A549 (cell line): Measurements from ENCODE around the gene C19orf73. TPM values are rescaled to one million over a fixed set of nuclear protein-coding genes. Genes with fewer than 3 reads are reported as not detected.

ENCODE experiments used
- ATAC-seq, 2 experiments: fragments of 200-7000 bp in 1 of 2; fragments of >200 bp in 1 of 2; cut with Nextera tagmentation in 1 of 2; cut with Tn5 transposase in 1 of 2; 3 replicates each; pipeline versions ENCODE4 v1.8.0 to v1.9.1; 2018 to 2020; ENCODE audit warnings: mild to moderate bottlenecking in 1 of 2, moderate library complexity in 1 of 2
- CTCF ChIA-PET: fragments of 300-600 bp; sonication (Branson Sonifier 250); formaldehyde crosslinking; extraction: SDS; loops from one replicate; lab custom pipeline; 2021; ENCODE audit warnings: antibody characterized with exemption, inconsistent platforms; lab: Yijun Ruan, JAX
- POLR2A ChIA-PET: fragments of 350-600 bp; formaldehyde crosslinking; extraction: SDS; loops from one replicate; lab custom pipeline; 2021; ENCODE audit warnings: antibody characterized with exemption, inconsistent platforms; lab: Yijun Ruan, JAX
- DNase-seq, 2 experiments: peaks; one replicate each; pipeline versions ENCODE4 v3.0.0 to v3.0.0-alpha.2; 2011 to 2016; ENCODE audit warnings: low read depth in 1 of 2, low spot score in 1 of 2
- FAIRE-seq: peaks from 2 replicates; lab custom pipeline; 2011; peaks lifted over from hg19 to GRCh38; lab: Jason Lieb, UNC
- H3K27ac ChIP-seq, 2 experiments: fragments of >200 bp; sonication (Bioruptor Twin); formaldehyde crosslinking; 3 replicates each; pipeline ENCODE4 v1.5.1; 2016 to 2017
- H3K4me1 ChIP-seq: fragments of >200 bp; sonication (Bioruptor Twin); formaldehyde crosslinking; 3 replicates; pipeline ENCODE4 v1.6.1; 2016
- H3K4me2 ChIP-seq: fragments of >200 bp; sonication (Bioruptor Twin); formaldehyde crosslinking; 3 replicates; pipeline ENCODE4 v1.6.1; 2016
- H3K4me3 ChIP-seq: fragments of >200 bp; sonication (Bioruptor Twin); formaldehyde crosslinking; 3 replicates; pipeline ENCODE4 v1.5.1; 2016
- H3K9me3 ChIP-seq: fragments of >200 bp; sonication (Bioruptor Twin); formaldehyde crosslinking; 3 replicates; pipeline ENCODE4 v1.6.1; 2016
- BHLHE40 ChIP-seq: IDR thresholded peaks from 2 replicates; pipeline ENCODE4 v1.6.1; 2012; ENCODE audit warnings: low read depth, low read length, inconsistent platforms
- CBX2 ChIP-seq: fragments of 200-600 bp; sonication (generic); IDR thresholded peaks from 2 replicates; pipeline ENCODE4 v1.6.1; 2016; ENCODE audit warnings: low read depth, mild to moderate bottlenecking, borderline replicate concordance
- CEBPB ChIP-seq, 2 experiments: fragments of >200 bp in 1 of 2; sonication (Bioruptor Twin) in 1 of 2; formaldehyde crosslinking in 1 of 2; IDR thresholded peaks; 2 replicates each; pipeline ENCODE4 v1.6.1; 2012 to 2016
- CHD2 ChIP-seq: fragments of 150-350 bp; IDR thresholded peaks from 2 replicates; pipeline ENCODE4 v1.6.1; 2014; ENCODE audit warnings: low read length; ENCODE audit not compliant: partially characterized antibody
- EHMT2 ChIP-seq: fragments of 200-600 bp; sonication (generic); IDR thresholded peaks from 2 replicates; pipeline ENCODE4 v1.6.1; 2016; ENCODE audit warnings: antibody characterized with exemption, low read depth, mild to moderate bottlenecking, moderate library complexity
- ESRRA ChIP-seq: fragments of 150-350 bp; IDR thresholded peaks from 2 replicates; pipeline ENCODE4 v1.6.1; 2014; ENCODE audit warnings: mild to moderate bottlenecking, low read length, borderline replicate concordance
- GATA3 ChIP-seq: IDR thresholded peaks from 2 replicates; pipeline ENCODE4 v1.6.1; 2012; ENCODE audit warnings: borderline replicate concordance
- JUNB ChIP-seq: fragments of >200 bp; sonication (Bioruptor Twin); formaldehyde crosslinking; IDR thresholded peaks from 2 replicates; pipeline ENCODE4 v1.6.1; 2016
- KDM5A ChIP-seq: fragments of 200-600 bp; sonication (generic); IDR thresholded peaks from 2 replicates; pipeline ENCODE4 v1.6.1; 2016; ENCODE audit warnings: antibody characterized with exemption, mild to moderate bottlenecking
- MAFK ChIP-seq: fragments of 450-650 bp; IDR thresholded peaks from 2 replicates; pipeline ENCODE4 v1.6.1; 2014; ENCODE audit not compliant: partially characterized antibody
- MAZ ChIP-seq: fragments of 150-350 bp; IDR thresholded peaks from 2 replicates; pipeline ENCODE4 v1.6.1; 2014; ENCODE audit warnings: antibody characterized with exemption, low read depth, low read length, borderline replicate concordance
- MYC ChIP-seq: IDR thresholded peaks from 2 replicates; pipeline ENCODE4 v1.6.1; 2012; ENCODE audit warnings: mild to moderate bottlenecking, inconsistent platforms, low read length, improper control_type of control experiment, borderline replicate concordance
- NR3C1 ChIP-seq: fragments of >200 bp; sonication (Bioruptor Twin); formaldehyde crosslinking; IDR thresholded peaks from 3 replicates; pipeline ENCODE4 v1.6.1; 2017
- PHF8 ChIP-seq: fragments of 200-600 bp; sonication (generic); IDR thresholded peaks from 2 replicates; pipeline ENCODE4 v1.6.1; 2016; ENCODE audit warnings: low read depth, mild to moderate bottlenecking, antibody characterized with exemption, moderate library complexity, borderline replicate concordance
- POLR2AphosphoS2 ChIP-seq: conservative IDR thresholded peaks from 2 replicates; pipeline ENCODE4 v1.6.1; 2012; ENCODE audit warnings: low read length, improper control_type of control experiment, inconsistent platforms
- RARB ChIP-seq: fragments of 250-450 bp; sonication (Bioruptor Pico); IDR thresholded peaks from 2 replicates; pipeline ENCODE4 v1.8.0; 2021; ENCODE audit warnings: mild to moderate bottlenecking, moderate library complexity
- SREBF2 ChIP-seq: fragments of 450-650 bp; IDR thresholded peaks from 2 replicates; pipeline ENCODE4 v1.6.1; 2014; ENCODE audit warnings: mild to moderate bottlenecking, moderate library complexity
- ZC3H11A ChIP-seq: fragments of 450-650 bp; IDR thresholded peaks from 2 replicates; pipeline ENCODE4 v1.6.1; 2014; ENCODE audit warnings: antibody characterized with exemption, mild to moderate bottlenecking
- ZSCAN20 ChIP-seq: fragments of 250-450 bp; sonication (Bioruptor Pico); IDR thresholded peaks from 2 replicates; pipeline ENCODE4 v1.8.0; 2022; ENCODE audit warnings: mild to moderate bottlenecking, moderate library complexity
- WGBS: methylation state at CpG from one replicate; pipeline ENCODE4 v1.1.6; 2017; ENCODE audit errors: missing lambda C conversion rate; 5-methylcytosine and 5-hydroxymethylcytosine counted together
- polyA plus RNA-seq, 4 experiments: library from polyadenylated mRNA; depleted of rRNA in 3 of 4; stranded (reverse); fragments of >200 nt; fragmentation: RNase III in 1 of 4; extraction: RNeasy Plus Mini Kit Qiagen cat#74134 plus additional on column Dnase treatment in 1 of 4; gene quantifications; 2 replicates in 3 of 4; 3 replicates in 1 of 4; pipeline ENCODE4 v1.2.3, GENCODE V29; 2011 to 2017
- TF ChIP-seq, protein P1 (sequence below): fragments of 200-600 bp; sonication (generic); IDR thresholded peaks from 2 replicates; pipeline ENCODE4 v1.6.1; 2016; ENCODE audit warnings: antibody characterized with exemption, mild to moderate bottlenecking, moderate library complexity
- TF ChIP-seq, protein P2 (sequence below): IDR thresholded peaks from 2 replicates; pipeline ENCODE4 v1.6.1; 2012
- TF ChIP-seq, protein P3 (sequence below): fragments of >200 bp; sonication (Bioruptor Twin); formaldehyde crosslinking; IDR thresholded peaks from 3 replicates; pipeline ENCODE4 v1.6.1; 2016
- TF ChIP-seq, protein P4 (sequence below): IDR thresholded peaks from 2 replicates; pipeline ENCODE4 v1.6.1; 2012; ENCODE audit warnings: low read depth, borderline replicate concordance
- TF ChIP-seq, protein P5 (sequence below): fragments of >200 bp; sonication (Bioruptor Twin); formaldehyde crosslinking; IDR thresholded peaks from 3 replicates; pipeline ENCODE4 v1.5.1; 2016

Gene C19orf73
- polyA plus RNA-seq, 2 of the 4 experiments (the other 2 are of a cell fraction), result 1.8 to 2.2 TPM

DNA sequence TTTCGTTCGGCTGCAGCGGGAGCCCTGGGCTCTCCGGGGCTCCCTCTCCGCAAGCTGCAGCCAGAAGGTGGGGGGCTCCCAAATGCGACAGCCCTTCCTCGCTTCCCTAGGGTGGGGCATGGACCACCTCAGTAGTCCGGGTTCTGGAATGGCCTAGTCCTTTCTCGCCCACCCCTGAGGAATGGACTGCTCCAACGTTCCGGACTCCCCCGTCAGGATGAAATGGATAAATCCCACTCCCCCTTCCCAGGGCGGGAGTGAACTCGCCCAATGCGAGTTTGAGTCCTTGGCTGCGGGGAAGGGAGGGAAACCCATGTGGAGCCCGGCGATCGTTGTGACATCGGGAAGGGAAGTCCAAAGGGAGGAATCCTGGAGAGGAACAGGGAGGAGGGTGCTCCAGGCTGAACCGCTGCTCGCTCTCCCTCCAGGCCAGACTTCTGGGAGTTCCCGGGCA, 30.7 kb upstream of the C19orf73 start:
- ChIA-PET CTCF (interaction anchor here (0.6 to 15.0 kb wide), 14 partner anchors 20 to 266 kb away, joined by 3 to 298 read pairs (median 8); partner anchors contain the start of genes LIN7B and PPFIA3), POLR2A (interaction anchor here (0.5 to 2.7 kb wide), 6 partner anchors 22 to 304 kb away, joined by 3 to 14 read pairs (median 4); partner anchors contain the start of genes ALDH16A1, GYS1, PPFIA3 and RUVBL2)
- ATAC-seq (peak; percentile 8 to 47), DNase-seq (peak; percentile 82 to 91), FAIRE-seq (no peak)
- TF ChIP-seq GATA3, result peak; percentile 82
- no peak for TF ChIP-seq ZC3H11A
- no peak for TF ChIP-seq NR3C1
- TF ChIP-seq, protein P1, sequence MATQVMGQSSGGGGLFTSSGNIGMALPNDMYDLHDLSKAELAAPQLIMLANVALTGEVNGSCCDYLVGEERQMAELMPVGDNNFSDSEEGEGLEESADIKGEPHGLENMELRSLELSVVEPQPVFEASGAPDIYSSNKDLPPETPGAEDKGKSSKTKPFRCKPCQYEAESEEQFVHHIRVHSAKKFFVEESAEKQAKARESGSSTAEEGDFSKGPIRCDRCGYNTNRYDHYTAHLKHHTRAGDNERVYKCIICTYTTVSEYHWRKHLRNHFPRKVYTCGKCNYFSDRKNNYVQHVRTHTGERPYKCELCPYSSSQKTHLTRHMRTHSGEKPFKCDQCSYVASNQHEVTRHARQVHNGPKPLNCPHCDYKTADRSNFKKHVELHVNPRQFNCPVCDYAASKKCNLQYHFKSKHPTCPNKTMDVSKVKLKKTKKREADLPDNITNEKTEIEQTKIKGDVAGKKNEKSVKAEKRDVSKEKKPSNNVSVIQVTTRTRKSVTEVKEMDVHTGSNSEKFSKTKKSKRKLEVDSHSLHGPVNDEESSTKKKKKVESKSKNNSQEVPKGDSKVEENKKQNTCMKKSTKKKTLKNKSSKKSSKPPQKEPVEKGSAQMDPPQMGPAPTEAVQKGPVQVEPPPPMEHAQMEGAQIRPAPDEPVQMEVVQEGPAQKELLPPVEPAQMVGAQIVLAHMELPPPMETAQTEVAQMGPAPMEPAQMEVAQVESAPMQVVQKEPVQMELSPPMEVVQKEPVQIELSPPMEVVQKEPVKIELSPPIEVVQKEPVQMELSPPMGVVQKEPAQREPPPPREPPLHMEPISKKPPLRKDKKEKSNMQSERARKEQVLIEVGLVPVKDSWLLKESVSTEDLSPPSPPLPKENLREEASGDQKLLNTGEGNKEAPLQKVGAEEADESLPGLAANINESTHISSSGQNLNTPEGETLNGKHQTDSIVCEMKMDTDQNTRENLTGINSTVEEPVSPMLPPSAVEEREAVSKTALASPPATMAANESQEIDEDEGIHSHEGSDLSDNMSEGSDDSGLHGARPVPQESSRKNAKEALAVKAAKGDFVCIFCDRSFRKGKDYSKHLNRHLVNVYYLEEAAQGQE, result 0 out of 2 replicates have a peak, but pooled peaks have one; percentile 55
- TF ChIP-seq MYC, result 0 out of 2 replicates have a peak, but pooled peaks have one; percentile 1
- no peak for TF ChIP-seq CHD2
- TF ChIP-seq MAZ, result 0 out of 2 replicates have a peak, but pooled peaks have one; percentile 54
- no peak for TF ChIP-seq PHF8
- TF ChIP-seq, protein P2, sequence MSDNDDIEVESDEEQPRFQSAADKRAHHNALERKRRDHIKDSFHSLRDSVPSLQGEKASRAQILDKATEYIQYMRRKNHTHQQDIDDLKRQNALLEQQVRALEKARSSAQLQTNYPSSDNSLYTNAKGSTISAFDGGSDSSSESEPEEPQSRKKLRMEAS, result peak; percentile 66; the same call in 1 of the 2 replicates
- no peak for TF ChIP-seq MAFK
- TF ChIP-seq CEBPB (IDR thresholded peaks at IDR 0.05), result no peak
- no peak for TF ChIP-seq SREBF2
- no peak for TF ChIP-seq CBX2
- TF ChIP-seq ESRRA, result no peak
- no peak for TF ChIP-seq ZSCAN20 (CRISPR knock-in tag)
- TF ChIP-seq, protein P3, sequence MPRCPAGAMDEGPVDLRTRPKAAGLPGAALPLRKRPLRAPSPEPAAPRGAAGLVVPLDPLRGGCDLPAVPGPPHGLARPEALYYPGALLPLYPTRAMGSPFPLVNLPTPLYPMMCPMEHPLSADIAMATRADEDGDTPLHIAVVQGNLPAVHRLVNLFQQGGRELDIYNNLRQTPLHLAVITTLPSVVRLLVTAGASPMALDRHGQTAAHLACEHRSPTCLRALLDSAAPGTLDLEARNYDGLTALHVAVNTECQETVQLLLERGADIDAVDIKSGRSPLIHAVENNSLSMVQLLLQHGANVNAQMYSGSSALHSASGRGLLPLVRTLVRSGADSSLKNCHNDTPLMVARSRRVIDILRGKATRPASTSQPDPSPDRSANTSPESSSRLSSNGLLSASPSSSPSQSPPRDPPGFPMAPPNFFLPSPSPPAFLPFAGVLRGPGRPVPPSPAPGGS, result no peak
- peak; percentile 91 for TF ChIP-seq BHLHE40
- TF ChIP-seq, protein P4, sequence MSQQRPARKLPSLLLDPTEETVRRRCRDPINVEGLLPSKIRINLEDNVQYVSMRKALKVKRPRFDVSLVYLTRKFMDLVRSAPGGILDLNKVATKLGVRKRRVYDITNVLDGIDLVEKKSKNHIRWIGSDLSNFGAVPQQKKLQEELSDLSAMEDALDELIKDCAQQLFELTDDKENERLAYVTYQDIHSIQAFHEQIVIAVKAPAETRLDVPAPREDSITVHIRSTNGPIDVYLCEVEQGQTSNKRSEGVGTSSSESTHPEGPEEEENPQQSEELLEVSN, result no peak
- TF ChIP-seq, protein P5, sequence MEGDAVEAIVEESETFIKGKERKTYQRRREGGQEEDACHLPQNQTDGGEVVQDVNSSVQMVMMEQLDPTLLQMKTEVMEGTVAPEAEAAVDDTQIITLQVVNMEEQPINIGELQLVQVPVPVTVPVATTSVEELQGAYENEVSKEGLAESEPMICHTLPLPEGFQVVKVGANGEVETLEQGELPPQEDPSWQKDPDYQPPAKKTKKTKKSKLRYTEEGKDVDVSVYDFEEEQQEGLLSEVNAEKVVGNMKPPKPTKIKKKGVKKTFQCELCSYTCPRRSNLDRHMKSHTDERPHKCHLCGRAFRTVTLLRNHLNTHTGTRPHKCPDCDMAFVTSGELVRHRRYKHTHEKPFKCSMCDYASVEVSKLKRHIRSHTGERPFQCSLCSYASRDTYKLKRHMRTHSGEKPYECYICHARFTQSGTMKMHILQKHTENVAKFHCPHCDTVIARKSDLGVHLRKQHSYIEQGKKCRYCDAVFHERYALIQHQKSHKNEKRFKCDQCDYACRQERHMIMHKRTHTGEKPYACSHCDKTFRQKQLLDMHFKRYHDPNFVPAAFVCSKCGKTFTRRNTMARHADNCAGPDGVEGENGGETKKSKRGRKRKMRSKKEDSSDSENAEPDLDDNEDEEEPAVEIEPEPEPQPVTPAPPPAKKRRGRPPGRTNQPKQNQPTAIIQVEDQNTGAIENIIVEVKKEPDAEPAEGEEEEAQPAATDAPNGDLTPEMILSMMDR, result no peak
- TF ChIP-seq KDM5A, result no peak
- TF ChIP-seq POLR2AphosphoS2, result no peak
- no peak for TF ChIP-seq EHMT2
- no peak for TF ChIP-seq JUNB
- no peak for TF ChIP-seq RARB (CRISPR knock-in tag)
- WGBS, result 1% methylated on average over 16 of the region's 23 CpGs
- Histone ChIP-seq H3K27ac (peak overlapping the region; percentile 76 to 83), H3K9me3 (no peaks in the 10 kb centered on the region), H3K4me1 (peaks cover 31% of the 10 kb centered on the region), H3K4me3 (peak overlapping the region; percentile 68), H3K4me2 (peak overlapping the region; percentile 100)
